Activated CD8-positive, alpha-beta T cell treated with anti-CD3 and anti-CD28 coated beads for 36 hours (primary cell): ENCODE measurements around the gene TRAF1. TPM values are rescaled to one million over a fixed set of nuclear protein-coding genes. Genes with fewer than 3 reads are reported as not detected.

Experiments
- ATAC-seq: fragments of 200-7000 bp; cut with Tn5 transposase; one replicate; pipeline ENCODE4 v1.10.0; 2021; ENCODE audit warnings: mild to moderate bottlenecking, moderate library complexity
- CTCF ChIA-PET: fragments of 350-600 bp; sonication (Branson Sonifier 250); formaldehyde crosslinking; loops from one replicate; lab custom pipeline; 2021; ENCODE audit warnings: antibody characterized with exemption; lab: Charles Lee
- POLR2A ChIA-PET: fragments of 350-600 bp; sonication (Branson Sonifier 250); formaldehyde crosslinking; loops from one replicate; lab custom pipeline; 2021; ENCODE audit warnings: antibody characterized with exemption; lab: Charles Lee
- DNase-seq: peaks from one replicate; pipeline ENCODE4 v3.0.0-alpha.2; 2020
- H3K27ac Mint-ChIP-seq: one replicate; pipeline ENCODE4 v1.8.0; 2021; ENCODE audit warnings: mild to moderate bottlenecking, mixed read lengths
- H3K27me3 Mint-ChIP-seq: one replicate; pipeline ENCODE4 v1.8.0; 2021; ENCODE audit warnings: mixed read lengths
- H3K36me3 Mint-ChIP-seq: one replicate; pipeline ENCODE4 v1.8.0; 2021; ENCODE audit warnings: low read depth, mixed read lengths
- H3K4me1 Mint-ChIP-seq: one replicate; pipeline ENCODE4 v1.8.0; 2021; ENCODE audit warnings: low read depth, mixed read lengths
- H3K4me3 Mint-ChIP-seq: one replicate; pipeline ENCODE4 v1.8.0; 2021; ENCODE audit warnings: mild to moderate bottlenecking, moderate library complexity, mixed read lengths
- H3K9me3 Mint-ChIP-seq: one replicate; pipeline ENCODE4 v1.8.0; 2021; ENCODE audit warnings: mixed read lengths
- intact Hi-C: fragments of 100-400 bp; cut with micrococcal nuclease; formaldehyde crosslinking; loops from one replicate; pipeline ENCODE4 v1.10.0; 2022
- total RNA-seq, 2 experiments: library from RNA; stranded (reverse); gene quantifications; one replicate each; pipeline ENCODE4 v1.2.3, GENCODE V29; 2021
- TF ChIP-seq, protein P1 (sequence below): fragments of 200-600 bp; IDR thresholded peaks from one replicate; pipeline ENCODE4 v1.8.0; 2022; ENCODE audit warnings: antibody characterized with exemption, mild to moderate bottlenecking

TRAF1 gene
- total RNA-seq, 2 experiments from 2014 or later = 147 to 150 TPM

DNA sequence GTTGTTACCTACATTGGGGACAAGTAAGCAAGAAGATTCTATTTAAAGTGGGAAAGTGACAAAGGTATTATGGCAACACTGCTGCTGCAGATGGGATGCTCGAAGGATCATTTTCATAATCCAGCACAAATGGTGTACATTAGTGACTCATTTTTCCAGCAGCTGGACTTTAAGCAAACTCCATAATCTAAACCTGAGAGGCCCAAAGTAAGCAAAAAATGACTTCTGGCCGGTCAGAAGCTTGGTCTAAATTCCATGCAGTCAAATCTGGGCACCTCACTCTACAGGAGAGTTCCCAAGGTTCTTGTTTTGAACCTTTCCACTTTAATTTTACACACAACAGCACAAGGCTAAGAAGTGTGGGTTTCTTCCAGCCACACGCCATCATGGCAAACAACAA is 43.6 kb upstream of the TRAF1 start:
- intact Hi-C loops = no loop called here
- Mint-ChIP-seq H3K9me3 (no peaks in the 10 kb centered on the region), H3K27ac (no peak overlapping the region), H3K4me3 (no peak overlapping the region), H3K36me3 (no peaks in the 10 kb centered on the region), H3K27me3 (peaks cover 3% of the 10 kb centered on the region), H3K4me1 (peaks cover 19% of the 10 kb centered on the region)
- no peak for DNase-seq
- no peak for ATAC-seq
- ChIA-PET POLR2A (interaction anchor here (0.6 kb wide), 1 partner anchor 68 kb away, joined by 3 read pairs; no protein-coding TSS in a partner anchor), CTCF (interaction anchor here (1.5 kb wide), 1 partner anchor 11 kb away, joined by 8 read pairs; no protein-coding TSS in a partner anchor)
- TF ChIP-seq, protein P1, sequence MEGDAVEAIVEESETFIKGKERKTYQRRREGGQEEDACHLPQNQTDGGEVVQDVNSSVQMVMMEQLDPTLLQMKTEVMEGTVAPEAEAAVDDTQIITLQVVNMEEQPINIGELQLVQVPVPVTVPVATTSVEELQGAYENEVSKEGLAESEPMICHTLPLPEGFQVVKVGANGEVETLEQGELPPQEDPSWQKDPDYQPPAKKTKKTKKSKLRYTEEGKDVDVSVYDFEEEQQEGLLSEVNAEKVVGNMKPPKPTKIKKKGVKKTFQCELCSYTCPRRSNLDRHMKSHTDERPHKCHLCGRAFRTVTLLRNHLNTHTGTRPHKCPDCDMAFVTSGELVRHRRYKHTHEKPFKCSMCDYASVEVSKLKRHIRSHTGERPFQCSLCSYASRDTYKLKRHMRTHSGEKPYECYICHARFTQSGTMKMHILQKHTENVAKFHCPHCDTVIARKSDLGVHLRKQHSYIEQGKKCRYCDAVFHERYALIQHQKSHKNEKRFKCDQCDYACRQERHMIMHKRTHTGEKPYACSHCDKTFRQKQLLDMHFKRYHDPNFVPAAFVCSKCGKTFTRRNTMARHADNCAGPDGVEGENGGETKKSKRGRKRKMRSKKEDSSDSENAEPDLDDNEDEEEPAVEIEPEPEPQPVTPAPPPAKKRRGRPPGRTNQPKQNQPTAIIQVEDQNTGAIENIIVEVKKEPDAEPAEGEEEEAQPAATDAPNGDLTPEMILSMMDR = no peak

DNA sequence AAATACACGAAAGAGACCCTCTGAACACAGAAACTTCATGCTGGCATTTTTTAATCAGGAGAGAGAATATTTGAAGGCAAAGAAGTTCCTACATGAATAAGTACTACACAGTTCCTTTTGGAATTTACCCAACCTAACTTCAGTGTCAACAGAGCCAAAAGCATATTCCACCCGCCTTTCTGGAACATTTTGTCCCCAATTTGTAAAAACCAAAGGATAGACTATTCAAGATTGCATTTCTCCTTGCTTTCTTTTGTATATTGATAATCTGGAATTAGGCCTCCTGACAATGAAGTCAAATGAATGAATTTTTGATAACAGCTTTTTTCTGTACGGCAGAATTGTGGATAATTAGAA is 39.4 kb upstream of the TRAF1 start:
- H3K4me3 Mint-ChIP-seq = no peak overlapping the region

DNA sequence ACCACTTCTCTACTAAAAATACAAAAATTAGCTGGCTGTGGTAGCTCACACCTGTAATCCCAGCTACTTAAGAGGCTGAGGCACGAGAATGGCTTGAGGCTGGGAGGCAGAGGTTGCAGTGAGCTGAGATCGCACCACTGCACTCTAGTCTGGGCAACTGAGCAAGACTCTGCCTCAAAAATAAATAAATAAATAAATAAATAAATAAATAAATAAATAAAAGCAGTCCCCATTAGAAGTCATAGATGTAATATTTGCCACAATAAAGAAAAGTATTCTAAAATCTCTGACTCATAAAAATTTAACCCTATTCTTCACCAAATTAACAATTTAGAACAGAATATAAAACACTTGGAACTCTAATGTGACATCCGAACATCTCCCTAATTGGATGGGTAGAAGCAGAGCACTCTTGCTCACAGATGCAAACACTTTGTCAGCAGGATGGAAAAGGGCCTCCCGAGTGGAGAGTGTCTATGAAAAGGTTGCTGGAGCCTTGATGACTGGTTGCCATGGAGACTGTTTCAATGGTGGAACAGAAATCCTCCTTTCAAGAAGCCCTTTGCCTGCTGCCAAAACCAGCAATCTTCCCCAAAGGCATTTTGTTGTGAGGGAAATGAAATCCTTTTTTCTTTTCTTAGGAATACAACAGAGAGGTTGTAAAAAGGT is 38.9 kb upstream of the TRAF1 start:
- Mint-ChIP-seq H3K36me3 (no peaks in the 10 kb centered on the region), H3K27ac (no peak overlapping the region), H3K27me3 (peaks cover 3% of the 10 kb centered on the region), H3K4me3 (no peak overlapping the region), H3K9me3 (no peaks in the 10 kb centered on the region), H3K4me1 (no peaks in the 10 kb centered on the region)
- ChIA-PET POLR2A (interaction anchor here (0.6 kb wide), 1 partner anchor 40 kb away, joined by 3 read pairs; no protein-coding TSS in a partner anchor), CTCF (interaction anchor here (0.8 to 2.0 kb wide), 5 partner anchors 16 to 313 kb away, joined by 3 to 7 read pairs (median 6); no protein-coding TSS in a partner anchor)
- ATAC-seq (no peak), DNase-seq (no peak)
- TF ChIP-seq, protein P1 = no peak
- intact Hi-C loops = no loop called here

More for the DNA sequence above, 39.4 kb upstream of the TRAF1 start:
- Mint-ChIP-seq H3K36me3 (no peaks in the 10 kb centered on the region), H3K27me3 (peaks cover 3% of the 10 kb centered on the region), H3K27ac (no peak overlapping the region), H3K4me1 (no peaks in the 10 kb centered on the region), H3K9me3 (no peaks in the 10 kb centered on the region)
- CTCF ChIA-PET = interaction anchor here (0.8 to 1.8 kb wide), 2 partner anchors 13 to 16 kb away, joined by 3 to 4 read pairs; no protein-coding TSS in a partner anchor
- ATAC-seq (no peak), DNase-seq (no peak)
- TF ChIP-seq, protein P1 = no peak
- intact Hi-C loops = no loop called here
- POLR2A ChIA-PET = no interaction called here

DNA sequence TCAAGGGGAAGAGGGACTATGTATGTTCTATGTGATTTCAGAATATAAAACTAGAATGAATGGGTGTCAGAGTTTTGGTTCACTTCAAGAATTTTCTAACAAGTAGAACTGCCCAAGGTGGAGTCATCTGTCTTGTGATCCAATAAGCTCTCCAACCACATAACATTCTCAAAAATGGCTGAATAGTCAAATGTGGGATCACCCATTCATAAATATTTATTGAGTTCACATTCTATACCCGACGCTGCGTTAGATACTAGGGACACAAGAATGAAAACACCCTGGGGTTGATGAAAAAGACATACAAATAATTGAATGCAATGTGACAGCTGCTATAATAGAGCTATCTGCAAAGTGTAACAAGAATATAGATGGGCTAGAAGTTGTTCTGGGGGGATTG is 35.3 kb upstream of the TRAF1 start:
- Mint-ChIP-seq H3K36me3 (no peaks in the 10 kb centered on the region), H3K9me3 (no peaks in the 10 kb centered on the region)
- TF ChIP-seq, protein P1 = no peak

DNA sequence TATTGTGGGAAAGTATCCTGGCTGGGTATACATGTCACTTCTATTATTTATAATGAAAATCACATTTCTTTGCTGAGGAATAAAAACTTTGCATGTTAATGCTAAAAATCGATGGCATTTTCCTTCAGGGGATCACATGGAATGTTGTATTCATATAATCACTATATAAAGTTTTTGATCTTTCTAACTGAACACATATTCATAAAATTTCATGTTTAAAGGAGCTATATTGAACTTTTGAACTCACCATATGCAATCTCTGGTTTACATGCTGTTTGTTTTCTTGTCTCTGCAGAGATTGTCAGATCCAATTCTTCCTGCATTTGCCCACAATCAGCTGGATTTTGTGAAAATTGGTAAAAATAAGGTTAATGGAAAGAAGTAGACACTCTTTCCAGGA is 33.4 kb upstream of the TRAF1 start:
- ChIA-PET CTCF (interaction anchor here (0.7 to 4.3 kb wide), 5 partner anchors 9 to 204 kb away, joined by 3 to 25 read pairs (median 5); no protein-coding TSS in a partner anchor), POLR2A (interaction anchor here (0.9 to 1.4 kb wide), 2 partner anchors 11 to 70 kb away, joined by 3 read pairs; no protein-coding TSS in a partner anchor)
- no peaks in the 10 kb centered on the region for H3K36me3 Mint-ChIP-seq
- TF ChIP-seq, protein P1 = no peak
- ATAC-seq (no peak), DNase-seq (no peak)
- H3K27me3 Mint-ChIP-seq = no peaks in the 10 kb centered on the region
- intact Hi-C loops = no loop called here
- H3K27ac Mint-ChIP-seq = no peak overlapping the region
- no peaks in the 10 kb centered on the region for H3K9me3 Mint-ChIP-seq
- no peaks in the 10 kb centered on the region for H3K4me1 Mint-ChIP-seq
- no peak overlapping the region for H3K4me3 Mint-ChIP-seq

More for the DNA sequence above, 35.3 kb upstream of the TRAF1 start:
- ATAC-seq = no peak
- no peaks in the 10 kb centered on the region for H3K4me1 Mint-ChIP-seq
- no peak for DNase-seq
- intact Hi-C loops = no loop called here
- no peak overlapping the region for H3K27ac Mint-ChIP-seq
- H3K4me3 Mint-ChIP-seq = no peak overlapping the region
- POLR2A ChIA-PET = interaction anchor here (0.9 to 1.2 kb wide), 2 partner anchors 20 to 21 kb away, joined by 3 read pairs; no protein-coding TSS in a partner anchor
- H3K27me3 Mint-ChIP-seq = peaks cover 3% of the 10 kb centered on the region
- CTCF ChIA-PET = interaction anchor here (0.5 to 4.3 kb wide), 3 partner anchors 19 to 204 kb away, joined by 3 to 25 read pairs (median 4); no protein-coding TSS in a partner anchor
